ENCODE measurements around the gene DNAJC24. TPM values are rescaled to one million over a fixed set of nuclear protein-coding genes. Genes with fewer than 3 reads are reported as not detected.

DNAJC24 gene
- total and polyA plus RNA-seq, 9 of the 15 experiments (the other 6 are each of a cell fraction or from before 2014, with no cell fraction given), result 12.2 to 31.9 (median 16.9) TPM

GRCh38 chr11:31369348-31370329, at the start of gene DNAJC24, which contains the start of gene DCDC1 (continued):
- TF ChIP-seq MITF (IDR thresholded peaks at IDR 0.05) (no peak), SMARCC2 (IDR thresholded peaks at IDR 0.05; ENCODE audit: low read depth) (no peak), TAF9B (IDR thresholded peaks at IDR 0.05; ENCODE audit: partially characterized antibody) (peak; percentile 64), HMGXB4 (CRISPR knock-in tag; IDR thresholded peaks at IDR 0.05) (no peak), ZNF79 (CRISPR knock-in tag; IDR thresholded peaks at IDR 0.05; ENCODE audit: low read depth) (no peak), ZNF57 (CRISPR knock-in tag; IDR thresholded peaks at IDR 0.05) (no peak), BCOR (IDR thresholded peaks at IDR 0.05) (no peak), PHB2 (IDR thresholded peaks at IDR 0.05; ENCODE audit: low read depth) (no peak), COPS2 (conservative IDR thresholded peaks at IDR 0.05) (no peak), CBFA2T2 (conservative IDR thresholded peaks at IDR 0.05) (no peak), MAX (CRISPR knock-in tag; IDR thresholded peaks at IDR 0.05) (0 out of 2 replicates have a peak, but pooled peaks have one; percentile 37), RREB1 (CRISPR knock-in tag; IDR thresholded peaks at IDR 0.05) (no peak; the same call in 1 of the 2 replicates), MTA3 (IDR thresholded peaks at IDR 0.05; ENCODE audit: borderline replicate concordance) (peak; percentile 43; the same call in 1 of the 2 replicates), MTF1 (CRISPR knock-in tag; IDR thresholded peaks at IDR 0.05; ENCODE audit: borderline replicate concordance) (no peak), OTX1 (CRISPR knock-in tag; IDR thresholded peaks at IDR 0.05) (no peak), ZNF586 (CRISPR knock-in tag; conservative IDR thresholded peaks at IDR 0.05) (no peak), PTRF (tag; IDR thresholded peaks at IDR 0.05) (no peak), PHF21A (IDR thresholded peaks at IDR 0.05; ENCODE audit: borderline replicate concordance, low read depth) (no peak)

Data from K562 (cell line).